Endothelial cell of umbilical vein (primary cell): ENCODE data around the gene PSD4. TPM values are rescaled to one million over a fixed set of nuclear protein-coding genes. Genes with fewer than 3 reads are reported as not detected.

Source experiments
- BruUV-seq: library from RNA; stranded (reverse); fragments of 400-500 nt; replicated peaks from 2 replicates; lab custom pipeline; 2021; lab: Mats Ljungman, UMichigan
- CTCF ChIA-PET: fragments of 300-600, 350-600 bp; sonication (Branson Sonifier 250); formaldehyde crosslinking; loops from one replicate; lab custom pipeline; 2021; ENCODE audit warnings: antibody characterized with exemption, inconsistent platforms; lab: Charles Lee
- POLR2A ChIA-PET: fragments of 300-600, 350-600 bp; sonication (Branson Sonifier 250); formaldehyde crosslinking; loops from one replicate; lab custom pipeline; 2021; ENCODE audit warnings: antibody characterized with exemption, inconsistent platforms; lab: Charles Lee
- DNase-seq: peaks from one replicate; pipeline ENCODE4 v3.0.0-alpha.2; 2011; ENCODE audit warnings: low read depth, low spot score
- FAIRE-seq: peaks from 2 replicates; lab custom pipeline; 2011; peaks lifted over from hg19 to GRCh38; lab: Jason Lieb, UNC
- H2AFZ ChIP-seq: 2 replicates; pipeline ENCODE4 v1.6.0; 2012; ENCODE audit warnings: low read depth, low read length, control low read depth, inconsistent platforms
- H3K27ac ChIP-seq: 2 replicates; pipeline ENCODE4 v1.5.1; 2011; ENCODE audit warnings: low read depth, mild to moderate bottlenecking, control low read depth, low read length, moderate library complexity; ENCODE audit not compliant: insufficient read depth
- H3K27me3 ChIP-seq, 2 experiments: 2 replicates each; pipeline versions ENCODE4 v1.6.0 to v1.6.1; 2011; ENCODE audit warnings: low read length in 2 of 2, mixed read lengths in 1 of 2; ENCODE audit not compliant: control insufficient read depth in 2 of 2, insufficient read depth in 2 of 2
- H3K36me3 ChIP-seq, 2 experiments: 2 replicates in 1 of 2; 3 replicates in 1 of 2; pipeline ENCODE4 v1.5.1; 2011; ENCODE audit warnings: low read length in 2 of 2, mild to moderate bottlenecking in 1 of 2, moderate library complexity in 1 of 2; ENCODE audit not compliant: control insufficient read depth in 2 of 2, insufficient read depth in 2 of 2; ENCODE audit errors: extremely low read depth in 1 of 2
- H3K4me1 ChIP-seq: 3 replicates; pipeline ENCODE4 v1.5.1; 2011; ENCODE audit warnings: mild to moderate bottlenecking, low read length; ENCODE audit not compliant: control insufficient read depth, insufficient read depth; ENCODE audit errors: extremely low read depth
- H3K4me2 ChIP-seq: 2 replicates; pipeline ENCODE4 v1.6.1; 2011; ENCODE audit warnings: low read length, control low read depth, mixed read lengths; ENCODE audit not compliant: insufficient read depth
- H3K4me3 ChIP-seq, 3 experiments: fragments of 200-600 bp in 1 of 3; sonication (generic), shearing (Covaris generic) in 1 of 3; replicated peaks in 1 of 3; 2 replicates each; pipeline ENCODE4 v1.5.1; 2011 to 2016; ENCODE audit warnings: control low read depth in 3 of 3, low read length in 3 of 3, mild to moderate bottlenecking in 2 of 3, inconsistent platforms in 1 of 3, low read depth in 1 of 3, moderate library complexity in 1 of 3; ENCODE audit not compliant: insufficient read depth in 1 of 3
- H3K79me2 ChIP-seq: 2 replicates; pipeline ENCODE4 v1.6.0; 2012; ENCODE audit warnings: low read length, inconsistent platforms; ENCODE audit not compliant: control insufficient read depth, insufficient read depth
- H3K9ac ChIP-seq: replicated peaks from 2 replicates; pipeline ENCODE3; 2011; ENCODE audit warnings: low read length, control low read depth; ENCODE audit not compliant: insufficient read depth; ENCODE audit errors: extremely low read depth
- H3K9me1 ChIP-seq: replicated peaks from 3 replicates; pipeline ENCODE4 v1.6.0; 2011; ENCODE audit warnings: mild to moderate bottlenecking, low read length; ENCODE audit not compliant: control insufficient read depth, insufficient read depth; ENCODE audit errors: extremely low read depth
- H3K9me3 ChIP-seq: replicated peaks from 2 replicates; pipeline ENCODE4 v1.5.1; 2012; ENCODE audit warnings: low read length, inconsistent platforms; ENCODE audit not compliant: control insufficient read depth, insufficient read depth
- H4K20me1 ChIP-seq: replicated peaks from 2 replicates; pipeline ENCODE3; 2011; ENCODE audit warnings: mild to moderate bottlenecking, low read length; ENCODE audit not compliant: control insufficient read depth, insufficient read depth; ENCODE audit errors: extremely low read depth
- CTCF ChIP-seq, 2 donors: IDR thresholded peaks; 1 replicate in 1 of 2; 2 replicates in 1 of 2; pipeline ENCODE4 v1.5.1; 2011; ENCODE audit warnings: low read length in 2 of 2, mild to moderate bottlenecking in 2 of 2, moderate library complexity in 2 of 2, control low read depth in 1 of 2, inconsistent platforms in 1 of 2, low read depth in 1 of 2; ENCODE audit not compliant: insufficient read depth in 1 of 2; ENCODE audit errors: extremely low read depth in 1 of 2
- EZH2 ChIP-seq: IDR thresholded peaks from 2 replicates; pipeline ENCODE4 v1.6.1; 2012; ENCODE audit warnings: borderline replicate concordance, low read depth, mild to moderate bottlenecking, moderate library complexity, low read length, inconsistent platforms; ENCODE audit not compliant: severe bottlenecking
- FOS ChIP-seq: IDR thresholded peaks from 2 replicates; pipeline ENCODE4 v1.6.1; 2011; ENCODE audit warnings: mild to moderate bottlenecking, low read length, moderate library complexity, borderline replicate concordance; ENCODE audit not compliant: insufficient read depth
- GATA2 ChIP-seq: IDR thresholded peaks from 2 replicates; pipeline ENCODE4 v1.7.0; 2011; ENCODE audit warnings: low read depth, mild to moderate bottlenecking, moderate library complexity, mixed read lengths, low read length; ENCODE audit not compliant: insufficient read length, insufficient read depth
- JUN ChIP-seq: IDR thresholded peaks from 2 replicates; pipeline ENCODE4 v1.6.1; 2011; ENCODE audit warnings: borderline replicate concordance, low read depth; ENCODE audit not compliant: insufficient read length, insufficient read depth
- MAX ChIP-seq: IDR thresholded peaks from 2 replicates; pipeline ENCODE4 v1.6.1; 2011; ENCODE audit not compliant: insufficient read depth, insufficient read length
- MYC ChIP-seq: IDR thresholded peaks from one replicate; pipeline ENCODE4 v1.6.1; 2011; ENCODE audit warnings: mild to moderate bottlenecking, low read depth, low read length
- POLR2A ChIP-seq: IDR thresholded peaks from 2 replicates; pipeline ENCODE4 v1.6.1; 2012; ENCODE audit warnings: low read depth, mild to moderate bottlenecking, control low read depth, low read length
- POLR2AphosphoS5 ChIP-seq: IDR thresholded peaks from 2 replicates; pipeline ENCODE4 v1.6.1; 2012; ENCODE audit warnings: low read depth, mild to moderate bottlenecking, control low read depth, low read length, moderate library complexity; ENCODE audit not compliant: insufficient read depth
- dilution Hi-C: fragments of 300-500 bp; cut with MboI; formaldehyde crosslinking; loops from one replicate; pipeline ENCODE4 v1.15.0; 2019; ENCODE audit warnings: low sequenced_read_pairs; ENCODE audit not compliant: extremely low pct_ligation_motif_present
- intact Hi-C: fragments of 100-400 bp; cut with micrococcal nuclease; formaldehyde crosslinking; loops from one replicate; pipeline ENCODE4 v1.10.0; 2022
- polyA plus RNA-seq, 4 experiments: library from polyadenylated mRNA; depleted of rRNA in 3 of 4; stranded (reverse) in 3 of 4; unstranded in 1 of 4; fragments of >200 nt; gene quantifications; 2 replicates each; pipeline versions ENCODE4 v1.2.1 to v1.2.3, GENCODE V29; 2011 to 2012; ENCODE audit warnings: missing spikeins in 1 of 4
- total RNA-seq: library from RNA; stranded (reverse); gene quantifications from 2 replicates; pipeline ENCODE4 v1.2.3, GENCODE V29; 2021

PSD4 gene
- total and polyA plus RNA-seq, 2 donors (not counting 3 experiments of a cell fraction or from before 2014, with no cell fraction given), result 0.01 to 0.24 TPM

DNA sequence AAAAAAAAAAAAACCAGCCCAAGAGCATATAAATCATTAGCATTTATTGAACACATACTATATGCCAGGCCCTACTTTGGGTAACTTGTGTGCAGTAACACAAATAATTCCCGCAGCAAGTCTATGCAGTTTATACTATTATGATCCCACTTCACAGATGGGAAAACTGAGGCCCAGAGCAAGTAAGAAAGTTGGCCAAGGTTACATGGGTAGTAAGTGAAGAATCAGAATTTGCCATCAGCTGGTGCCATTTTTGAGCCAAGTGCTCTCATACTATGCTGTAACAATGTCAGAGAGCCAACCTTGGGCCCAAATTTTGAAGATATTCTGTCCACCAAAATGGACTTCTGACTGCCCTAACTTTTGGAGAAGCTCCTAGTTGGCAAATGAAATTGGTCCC, 13.5 kb upstream of the PSD4 start:
- H4K20me1 ChIP-seq, result no peaks in the 10 kb centered on the region
- DNase-seq (no peak), FAIRE-seq (no peak)
- no peaks in the 10 kb centered on the region for H3K9me1 ChIP-seq
- no peak overlapping the region for H3K27ac ChIP-seq
- no peak for TF ChIP-seq POLR2A
- TF ChIP-seq CTCF (IDR thresholded peaks at IDR 0.05; ENCODE audit: extremely low read depth in 1 of 2, insufficient read depth in 1 of 2, low read depth in 1 of 2, low read length in 2 of 2), result no peak
- peaks cover 25 to 41% of the 10 kb centered on the region in 2 experiments for H3K27me3 ChIP-seq
- no peaks in the 10 kb centered on the region for H3K79me2 ChIP-seq
- H3K4me3 ChIP-seq, result no peak overlapping the region
- no peaks in the 10 kb centered on the region for H3K9me3 ChIP-seq
- ChIA-PET POLR2A (no interaction called here), CTCF (interaction anchor here (1.6 kb wide), 1 partner anchor 10 kb away, joined by 4 read pairs; no protein-coding TSS in a partner anchor)
- no peak overlapping the region for H2AFZ ChIP-seq
- BruUV-seq, result no TSS peak
- H3K9ac ChIP-seq, result no peak overlapping the region
- peaks cover 10% of the 10 kb centered on the region for H3K4me1 ChIP-seq
- intact Hi-C loops (no loop called here), dilution Hi-C loops (no loop called here)
- H3K4me2 ChIP-seq, result no peak overlapping the region
- no peaks in the 10 kb centered on the region for H3K36me3 ChIP-seq

DNA sequence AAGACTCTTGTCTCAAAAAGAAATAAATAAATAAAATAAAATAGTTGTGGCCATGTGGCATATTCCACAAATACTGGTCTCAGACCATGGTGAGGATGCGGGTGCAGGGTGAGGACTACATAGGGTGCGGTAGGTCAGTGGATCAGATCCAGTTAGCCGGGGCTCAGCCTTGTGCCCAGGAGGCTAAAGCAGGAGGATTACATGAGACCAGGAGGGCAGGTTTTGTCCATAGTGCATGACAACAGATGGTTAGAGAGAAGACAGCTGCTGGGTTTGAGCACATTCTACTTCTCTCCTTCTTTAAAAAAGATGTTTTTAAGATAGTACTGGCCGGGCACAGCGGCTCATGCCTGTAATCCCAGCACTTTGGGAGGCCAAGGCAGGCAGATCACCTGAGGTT, 12.8 kb upstream of the PSD4 start:
- TF ChIP-seq MAX, result no peak
- no peak for TF ChIP-seq CTCF (IDR thresholded peaks at IDR 0.05; ENCODE audit: extremely low read depth in 1 of 2, insufficient read depth in 1 of 2, low read depth in 1 of 2, low read length in 2 of 2)
- no peak for TF ChIP-seq POLR2AphosphoS5
- no peak for TF ChIP-seq MYC
- TF ChIP-seq GATA2, result no peak
- no peak for TF ChIP-seq EZH2
- TF ChIP-seq POLR2A, result no peak
- no peak for TF ChIP-seq JUN
- no peak for TF ChIP-seq FOS
- Histone ChIP-seq H3K27me3 (peaks cover 18 to 38% of the 10 kb centered on the region in 2 experiments), H3K9me1 (no peaks in the 10 kb centered on the region), H3K9ac (no peak overlapping the region), H2AFZ (no peak overlapping the region), H3K79me2 (no peaks in the 10 kb centered on the region), H3K4me3 (no peak overlapping the region), H3K36me3 (no peaks in the 10 kb centered on the region), H3K9me3 (no peaks in the 10 kb centered on the region), H4K20me1 (no peaks in the 10 kb centered on the region), H3K4me2 (no peak overlapping the region), H3K27ac (no peak overlapping the region), H3K4me1 (peaks cover 10% of the 10 kb centered on the region)
- CTCF ChIA-PET, result interaction anchor here (1.6 to 5.3 kb wide), 2 partner anchors 9 to 23 kb away, joined by 4 to 48 read pairs; no protein-coding TSS in a partner anchor
- dilution Hi-C loops (no loop called here), intact Hi-C loops (no loop called here)
- BruUV-seq, result no TSS peak
- no peak for FAIRE-seq
- no peak for DNase-seq
- POLR2A ChIA-PET, result no interaction called here
